Fibroblast of lung (primary cell): ENCODE results near the gene ABCA7. TPM values are rescaled to one million over a fixed set of nuclear protein-coding genes. Genes with fewer than 3 reads are reported as not detected.

Experiments
- DNase-seq, 2 donors: peaks; one replicate each; pipeline versions ENCODE4 v3.0.0 to v3.0.0-alpha.2; 2010; ENCODE audit warnings: low read depth in 2 of 2
- H2AFZ ChIP-seq: 2 replicates; pipeline ENCODE4 v1.5.1; 2012; ENCODE audit warnings: low read length, control low read depth, inconsistent platforms
- H3K27ac ChIP-seq: 2 replicates; pipeline ENCODE4 v1.5.1; 2011; ENCODE audit warnings: low read length, control low read depth; ENCODE audit not compliant: insufficient read depth
- H3K27me3 ChIP-seq: 2 replicates; pipeline ENCODE4 v1.5.1; 2011; ENCODE audit warnings: mild to moderate bottlenecking, low read length; ENCODE audit not compliant: control insufficient read depth, insufficient read depth
- H3K36me3 ChIP-seq: 2 replicates; pipeline ENCODE4 v1.5.1; 2011; ENCODE audit warnings: low read length; ENCODE audit not compliant: control insufficient read depth, insufficient read depth
- H3K4me1 ChIP-seq: 2 replicates; pipeline ENCODE4 v1.5.1; 2011; ENCODE audit warnings: low read length; ENCODE audit not compliant: control insufficient read depth, insufficient read depth; ENCODE audit errors: extremely low read depth
- H3K4me2 ChIP-seq: 2 replicates; pipeline ENCODE4 v1.5.1; 2011; ENCODE audit warnings: low read length, control low read depth; ENCODE audit not compliant: insufficient read depth; ENCODE audit errors: extremely low read depth
- H3K4me3 ChIP-seq, 4 experiments: fragments of 200-600 bp in 1 of 4; sonication (generic) in 1 of 4; replicated peaks in 1 of 4; 2 replicates each; pipeline ENCODE4 v1.5.1; 2011 to 2016; ENCODE audit warnings: low read length in 4 of 4, low read depth in 3 of 4, mild to moderate bottlenecking in 3 of 4, control low read depth in 2 of 4, inconsistent platforms in 1 of 4, mixed read lengths in 1 of 4; ENCODE audit not compliant: insufficient read depth in 1 of 4; ENCODE audit errors: control extremely low read depth in 1 of 4
- H3K79me2 ChIP-seq: 2 replicates; pipeline ENCODE4 v1.5.1; 2012; ENCODE audit warnings: mild to moderate bottlenecking, low read length, inconsistent platforms; ENCODE audit not compliant: control insufficient read depth, insufficient read depth
- H3K9ac ChIP-seq: 2 replicates; pipeline ENCODE4 v1.5.1; 2011; ENCODE audit warnings: mild to moderate bottlenecking, low read length, control low read depth; ENCODE audit not compliant: insufficient read depth
- H3K9me3 ChIP-seq: 2 replicates; pipeline ENCODE4 v1.5.1; 2012; ENCODE audit warnings: low read depth, low read length; ENCODE audit not compliant: control insufficient read depth, insufficient read depth
- H4K20me1 ChIP-seq: 2 replicates; pipeline ENCODE4 v1.5.1; 2011; ENCODE audit warnings: low read length; ENCODE audit not compliant: control insufficient read depth, insufficient read depth; ENCODE audit errors: extremely low read depth
- CTCF ChIP-seq, 2 donors: IDR thresholded peaks in 1 of 2; conservative IDR thresholded peaks in 1 of 2; 1 replicate in 1 of 2; 2 replicates in 1 of 2; pipeline ENCODE4 v1.5.1; 2011 to 2012; ENCODE audit warnings: low read length in 2 of 2, control low read depth in 1 of 2, inconsistent platforms in 1 of 2, low read depth in 1 of 2, mild to moderate bottlenecking in 1 of 2
- EZH2 ChIP-seq: IDR thresholded peaks from 2 replicates; pipeline ENCODE4 v1.5.1; 2012; ENCODE audit warnings: low read length, control low read depth, mild to moderate bottlenecking; ENCODE audit errors: missing control alignments
- polyA plus RNA-seq, 2 donors: library from polyadenylated mRNA; depleted of rRNA in 1 of 2; stranded (reverse) in 1 of 2; unstranded in 1 of 2; fragments of >200 nt; gene quantifications; 2 replicates each; pipeline ENCODE4 v1.2.1, GENCODE V29; 2011 to 2012; ENCODE audit warnings: missing spikeins in 1 of 2
- total RNA-seq: library from RNA; depleted of rRNA; stranded (reverse); fragments of >200 nt; gene quantifications from 2 replicates; pipeline ENCODE4 v1.2.1, GENCODE V29; 2014

The ABCA7 gene
- total and polyA plus RNA-seq, 2 donors (not counting 1 experiment from before 2014, with no cell fraction given), result 2.2 to 9.7 TPM

GRCh38 chr19:1017906-1018305, 22.0 kb upstream of the ABCA7 start:
- TF ChIP-seq CTCF (conservative IDR thresholded peaks at IDR 0.05 in 1 of 2, IDR thresholded peaks at IDR 0.05 in 1 of 2; ENCODE audit: low read depth in 1 of 2, low read length in 2 of 2), result no peak
- TF ChIP-seq EZH2, result no peak

GRCh38 chr19:1018393-1018792, 21.5 kb upstream of the ABCA7 start:
- H3K4me3 ChIP-seq, result peak overlapping the region in 1 of 4 experiments; percentile 91
- DNase-seq, result no peak

More at GRCh38 chr19:1017906-1018305, 22.0 kb upstream of the ABCA7 start:
- Histone ChIP-seq H2AFZ (no peak overlapping the region), H3K4me3 (no peak overlapping the region), H3K27me3 (no peaks in the 10 kb centered on the region), H3K4me2 (no peak overlapping the region), H3K36me3 (peaks cover 14% of the 10 kb centered on the region), H3K27ac (peak overlapping the region; percentile 45), H3K9ac (no peak overlapping the region), H3K4me1 (peaks cover 20% of the 10 kb centered on the region), H3K79me2 (peaks cover 81% of the 10 kb centered on the region), H4K20me1 (peaks cover 1% of the 10 kb centered on the region), H3K9me3 (no peaks in the 10 kb centered on the region)
- DNase-seq, result no peak

GRCh38 chr19:1018932-1019615, 20.8 kb upstream of the ABCA7 start:
- H3K4me1 ChIP-seq, result peaks cover 20% of the 10 kb centered on the region
- DNase-seq, result no peak
- peak overlapping the region; percentile 91 for H3K9ac ChIP-seq
- H3K27ac ChIP-seq, result peak overlapping the region; percentile 17
- H4K20me1 ChIP-seq, result peaks cover 1% of the 10 kb centered on the region
- peaks cover 11% of the 10 kb centered on the region for H3K36me3 ChIP-seq
- peaks cover 69% of the 10 kb centered on the region for H3K79me2 ChIP-seq
- peak overlapping the region; percentile 84 for H3K4me2 ChIP-seq
- no peak for TF ChIP-seq EZH2
- TF ChIP-seq CTCF (conservative IDR thresholded peaks at IDR 0.05 in 1 of 2, IDR thresholded peaks at IDR 0.05 in 1 of 2; ENCODE audit: low read depth in 1 of 2, low read length in 2 of 2), result no peak
- H3K27me3 ChIP-seq, result no peaks in the 10 kb centered on the region
- H3K4me3 ChIP-seq, result peak overlapping the region; percentile 51 to 91 (median 82)
- H2AFZ ChIP-seq, result no peak overlapping the region
- no peaks in the 10 kb centered on the region for H3K9me3 ChIP-seq

More at GRCh38 chr19:1018393-1018792, 21.5 kb upstream of the ABCA7 start:
- Histone ChIP-seq H3K27ac (no peak overlapping the region), H4K20me1 (peaks cover 1% of the 10 kb centered on the region), H3K36me3 (peaks cover 13% of the 10 kb centered on the region), H3K4me2 (peak overlapping the region; percentile 32), H3K9ac (no peak overlapping the region), H3K79me2 (peaks cover 76% of the 10 kb centered on the region), H2AFZ (no peak overlapping the region), H3K9me3 (no peaks in the 10 kb centered on the region), H3K27me3 (no peaks in the 10 kb centered on the region), H3K4me1 (peaks cover 20% of the 10 kb centered on the region)
- no peak for TF ChIP-seq EZH2
- no peak for TF ChIP-seq CTCF (conservative IDR thresholded peaks at IDR 0.05 in 1 of 2, IDR thresholded peaks at IDR 0.05 in 1 of 2; ENCODE audit: low read depth in 1 of 2, low read length in 2 of 2)
